MCF 10A (cell line): ENCODE measurements around the gene NEDD8. TPM values are rescaled to one million over a fixed set of nuclear protein-coding genes. Genes with fewer than 3 reads are reported as not detected.
"Not testable (repeated sequence)": the region's sequence is repeated elsewhere in the genome, so short reads cannot be mapped to it uniquely, and the experiment has no call there.

Experiments
- BruUV-seq: library from RNA; stranded (reverse); fragments of 400-500 nt; replicated peaks from 2 replicates; lab custom pipeline; 2021; lab: Mats Ljungman, UMichigan
- CTCF ChIA-PET: fragments of 300-600 bp; sonication (Branson Sonifier 250); formaldehyde crosslinking; extraction: SDS; loops from one replicate; lab custom pipeline; 2021; ENCODE audit warnings: antibody characterized with exemption, inconsistent platforms; lab: Yijun Ruan, JAX
- POLR2A ChIA-PET: fragments of 300-600, 350-650 bp; sonication (Branson Sonifier 250); formaldehyde crosslinking; extraction: SDS; loops from one replicate; lab custom pipeline; 2020; ENCODE audit warnings: antibody characterized with exemption, inconsistent platforms; lab: Yijun Ruan, JAX
- DNase-seq: peaks from one replicate; pipeline ENCODE4 v3.0.0-alpha.2; 2018; ENCODE audit not compliant: unreplicated experiment
- H3K27ac Mint-ChIP-seq: one replicate; pipeline ENCODE4 v1.8.0; 2022; ENCODE audit warnings: mild to moderate bottlenecking, low read depth, mixed read lengths; ENCODE audit not compliant: unreplicated experiment
- H3K27me3 Mint-ChIP-seq: one replicate; pipeline ENCODE4 v1.8.0; 2022; ENCODE audit warnings: mixed read lengths; ENCODE audit not compliant: insufficient read depth, unreplicated experiment
- H3K36me3 Mint-ChIP-seq: one replicate; pipeline ENCODE4 v1.8.0; 2022; ENCODE audit warnings: mild to moderate bottlenecking, moderate library complexity, mixed read lengths; ENCODE audit not compliant: insufficient read depth, unreplicated experiment
- H3K4me1 Mint-ChIP-seq: one replicate; pipeline ENCODE4 v1.8.0; 2022; ENCODE audit warnings: mixed read lengths; ENCODE audit not compliant: insufficient read depth, unreplicated experiment
- H3K4me3 Mint-ChIP-seq: one replicate; pipeline ENCODE4 v1.8.0; 2022; ENCODE audit warnings: mild to moderate bottlenecking, moderate library complexity, mixed read lengths; ENCODE audit not compliant: unreplicated experiment
- H3K9me3 Mint-ChIP-seq: one replicate; pipeline ENCODE4 v1.8.0; 2022; ENCODE audit warnings: mixed read lengths; ENCODE audit not compliant: unreplicated experiment
- CTCF ChIP-seq: fragments of 200-600 bp; IDR thresholded peaks from one replicate; pipeline ENCODE4 v1.8.0; 2022; ENCODE audit warnings: antibody characterized with exemption, mild to moderate bottlenecking; ENCODE audit not compliant: unreplicated experiment
- intact Hi-C: fragments of 100-400 bp; cut with micrococcal nuclease; formaldehyde crosslinking; loops from 2 replicates; pipeline ENCODE4 v1.14.1; 2022
- total RNA-seq: library from RNA; stranded (reverse); gene quantifications from 2 replicates; pipeline ENCODE4 v1.2.3, GENCODE V29; 2022

NEDD8 gene
- total RNA-seq, 1 experiment from 2014 or later: 243 TPM

GRCh38 chr14:24204163-24205146, 27.7 kb downstream of the NEDD8 start:
- Mint-ChIP-seq H3K27me3 (no peaks in the 10 kb centered on the region), H3K27ac (no peak overlapping the region), H3K4me1 (no peaks in the 10 kb centered on the region), H3K36me3 (peaks cover 79% of the 10 kb centered on the region), H3K4me3 (no peak overlapping the region), H3K9me3 (peaks cover 8% of the 10 kb centered on the region)
- no peak for TF ChIP-seq CTCF
- BruUV-seq: no TSS peak
- DNase-seq: no peak
- intact Hi-C loops: no loop called here
- CTCF ChIA-PET: interaction anchor here (0.5 to 1.0 kb wide), 4 partner anchors 20 to 227 kb away, joined by 3 to 5 read pairs (median 4); partner anchors contain the start of genes CIDEB and EMC9
- POLR2A ChIA-PET: interaction anchor here (0.7 to 3.2 kb wide), 5 partner anchors 9 to 236 kb away, joined by 3 to 15 read pairs (median 3); partner anchors contain the start of genes CHMP4A, IRF9, MDP1 and TM9SF1

GRCh38 chr14:24203249-24203886, 28.8 kb downstream of the NEDD8 start:
- H3K9me3 Mint-ChIP-seq, H3K27ac Mint-ChIP-seq, H3K4me3 Mint-ChIP-seq, intact Hi-C loops, H3K4me1 Mint-ChIP-seq, DNase-seq, H3K27me3 Mint-ChIP-seq, BruUV-seq: not testable (repeated sequence)
- CTCF ChIA-PET: interaction anchor here (0.6 to 1.0 kb wide), 2 partner anchors 60 to 228 kb away, joined by 3 to 4 read pairs; no protein-coding TSS in a partner anchor
- H3K36me3 Mint-ChIP-seq: peaks cover 81% of the 10 kb centered on the region
- POLR2A ChIA-PET: interaction anchor here (0.6 to 3.2 kb wide), 3 partner anchors 11 to 105 kb away, joined by 3 to 15 read pairs (median 3); partner anchors contain the start of genes CHMP4A, CIDEB, IRF9 and MDP1

- intact Hi-C loops, H3K27me3 Mint-ChIP-seq, BruUV-seq, H3K4me3 Mint-ChIP-seq, H3K27ac Mint-ChIP-seq, H3K4me1 Mint-ChIP-seq, H3K9me3 Mint-ChIP-seq, DNase-seq, CTCF ChIA-PET: not testable (repeated sequence)
- POLR2A ChIA-PET: interaction anchor here (0.6 to 3.2 kb wide), 3 partner anchors 12 to 105 kb away, joined by 3 to 15 read pairs (median 3); partner anchors contain the start of genes CHMP4A, CIDEB, IRF9 and MDP1
- peaks cover 72% of the 10 kb centered on the region for H3K36me3 Mint-ChIP-seq
Measured at GRCh38 chr14:24202538-24202937, 29.6 kb downstream of the NEDD8 start.

- no peak for DNase-seq
- H3K4me1 Mint-ChIP-seq: peaks cover 15% of the 10 kb centered on the region
- CTCF ChIA-PET: no interaction called here
Measured at GRCh38 chr14:24198814-24199524, 33.2 kb downstream of the NEDD8 start.

More at GRCh38 chr14:24198814-24199524, 33.2 kb downstream of the NEDD8 start:
- peak overlapping the region; percentile 18 for H3K27ac Mint-ChIP-seq
- no TSS peak for BruUV-seq
- intact Hi-C loops: loop anchor here (5.0 kb wide), 1 partner anchor 43 kb away; the partner anchor contains the start of gene TINF2
- TF ChIP-seq CTCF: no peak
- peaks cover 8% of the 10 kb centered on the region for H3K9me3 Mint-ChIP-seq
- POLR2A ChIA-PET: interaction anchor here (1.9 kb wide), 1 partner anchor 15 kb away, joined by 4 read pairs; the partner anchor contains the start of gene CHMP4A
- H3K36me3 Mint-ChIP-seq: peaks cover 50% of the 10 kb centered on the region
- no peaks in the 10 kb centered on the region for H3K27me3 Mint-ChIP-seq
- no peak overlapping the region for H3K4me3 Mint-ChIP-seq
